HG03575 (cell line): ENCODE measurements around the gene CEP72.
"Not testable (repeated sequence)": the region's sequence is repeated elsewhere in the genome, so short reads cannot be mapped to it uniquely, and the experiment has no call there.

ENCODE experiments used
- ATAC-seq: cut with Tn5 transposase; IDR thresholded peaks from one replicate; pipeline ENCODE4 v1.9.1; 2021; ENCODE audit not compliant: unreplicated experiment, insufficient number of reproducible peaks, low FRiP score; ENCODE audit errors: extremely low read depth

CEP72 gene

GRCh38 chr5:686936-687335 lies 74.8 kb downstream of the CEP72 start:
- not testable (repeated sequence) for ATAC-seq

GRCh38 chr5:688348-689010 lies 76.3 kb downstream of the CEP72 start:
- not testable (repeated sequence) for ATAC-seq

GRCh38 chr5:690293-690692 lies 78.2 kb downstream of the CEP72 start:
- not testable (repeated sequence) for ATAC-seq

- not testable (repeated sequence) for ATAC-seq
These were observed 78.9 kb downstream of the CEP72 start for GRCh38 chr5:691049-691448.

- no peak for ATAC-seq
These were observed 79.8 kb downstream of the CEP72 start for GRCh38 chr5:691817-692528.

GRCh38 chr5:692529-693041 lies 80.4 kb downstream of the CEP72 start:
- ATAC-seq, result not testable (repeated sequence)

- not testable (repeated sequence) for ATAC-seq
These were observed 81.3 kb downstream of the CEP72 start, which contains the start of gene TPPP for GRCh38 chr5:693271-694041. Gene TPPP (minus strand): TSS chr5:693352. CDS start chr5:678060, 15,292 bp downstream.

GRCh38 chr5:694042-694431 lies 81.9 kb downstream of the CEP72 start:
- ATAC-seq, result not testable (repeated sequence)

- ATAC-seq, result not testable (repeated sequence)
These were observed 83.3 kb downstream of the CEP72 start for GRCh38 chr5:695475-695874.

- ATAC-seq, result not testable (repeated sequence)
These were observed 84.1 kb downstream of the CEP72 start for GRCh38 chr5:696191-696590.

GRCh38 chr5:696753-697702 lies 84.9 kb downstream of the CEP72 start:
- not testable (repeated sequence) for ATAC-seq
